ENCODE results near the gene INSRR. TPM values are rescaled to one million over a fixed set of nuclear protein-coding genes. Genes with fewer than 3 reads are reported as not detected.

The INSRR gene
- total and polyA plus RNA-seq, 2 of the 8 experiments (the other 6 are each of a cell fraction or from before 2014, with no cell fraction given): 0.02 TPM; not detected in 1

DNA sequence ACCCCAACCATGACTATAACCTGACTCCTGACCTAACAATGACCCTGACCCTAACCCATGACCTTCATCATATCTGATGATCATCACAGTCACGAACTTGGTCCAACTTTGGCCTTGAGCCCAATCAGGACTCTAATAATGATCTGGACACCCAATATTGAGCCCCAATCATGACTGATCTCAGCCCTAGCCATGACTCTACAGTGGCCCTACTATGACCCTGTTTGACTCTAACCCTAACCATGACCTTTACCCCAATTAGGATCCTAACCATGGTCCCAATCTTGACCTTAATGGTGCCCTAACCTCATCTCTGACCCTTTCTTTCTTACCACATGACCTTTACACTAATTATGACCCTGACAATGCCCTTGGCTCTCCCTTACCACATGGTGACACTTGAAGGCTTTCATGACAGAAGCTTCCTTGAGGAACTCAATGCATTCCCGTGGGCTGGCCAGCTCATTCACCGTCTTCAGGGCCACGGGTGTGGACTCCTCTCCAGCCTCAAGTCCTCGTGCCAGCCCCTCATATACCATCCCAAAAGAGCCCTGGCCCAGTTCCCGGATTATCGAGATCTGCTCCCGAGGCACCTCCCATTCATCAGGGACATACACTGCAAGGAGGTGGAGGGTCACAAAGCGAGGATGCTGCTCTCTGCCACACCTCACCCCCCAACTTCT lies 16.2 kb downstream of the INSRR start:
- H4K20me1 ChIP-seq (replicated peaks in 1 of 2; ENCODE audit: control insufficient read depth in 1 of 2, insufficient read depth in 2 of 2, low read length in 2 of 2): peaks cover 7 to 19% of the 10 kb centered on the region in 2 experiments
- peaks cover 0 to 17% (median 11%) of the 10 kb centered on the region in 4 experiments; a peak in 5 of 7 replicates for H3K4me1 ChIP-seq (replicated peaks in 1 of 4; ENCODE audit: control insufficient read depth in 3 of 4, insufficient read depth in 4 of 4, low read length in 3 of 4)
- no peak overlapping the region for H3K9ac ChIP-seq (replicated peaks in 1 of 4; ENCODE audit: extremely low read depth in 1 of 4, low read depth in 3 of 4, low read length in 3 of 4)
- FAIRE-seq: no peak
- CTCF ChIA-PET (ENCODE audit: partially characterized antibody): interaction anchor here (1.2 to 25.2 kb wide), 5 partner anchors 10 to 68 kb away, joined by 3 to 719 read pairs (median 154); partner anchors contain the start of genes INSRR, NTRK1 and PEAR1
- 85% methylated on average over 9 of the region's 9 CpGs; no CpG with 5 or more reads in 1 of the 2 experiments for WGBS, 2 experiments (ENCODE audit: extremely low coverage in 1 of 2, insufficient coverage in 1 of 2, insufficient read length in 1 of 2, insufficient replicate concordance in 2 of 2, low coverage in 1 of 2, low lambda C conversion rate in 2 of 2, missing lambda C conversion rate in 1 of 2)
- no peak overlapping the region for H4K91ac ChIP-seq (replicated peaks; ENCODE audit: insufficient read length, low read length)
- H4K8ac ChIP-seq (ENCODE audit: extremely low read depth, insufficient read depth, low read length): no peak overlapping the region
- no peak overlapping the region for H3K23ac ChIP-seq (ENCODE audit: insufficient read length)
- H4K5ac ChIP-seq (ENCODE audit: insufficient read length, low read depth, low read length): no peak overlapping the region
- no peak overlapping the region for H2BK5ac ChIP-seq (ENCODE audit: low read depth, low read length)
- no peak for DNase-seq (ENCODE audit: low read depth in 1 of 2, low spot score in 2 of 2)
- TF ChIP-seq BACH1 (IDR thresholded peaks at IDR 0.05; ENCODE audit: low read length) (no peak), KDM1A (IDR thresholded peaks at IDR 0.05; ENCODE audit: borderline replicate concordance, low read length) (no peak), SP4 (IDR thresholded peaks at IDR 0.05; ENCODE audit: low read length) (no peak), TBP (IDR thresholded peaks at IDR 0.05; ENCODE audit: low read depth, low read length) (no peak), BCL11A (IDR thresholded peaks at IDR 0.05; ENCODE audit: low read depth in 2 of 2, low read length in 2 of 2) (no peak), EZH2 (IDR thresholded peaks at IDR 0.05; ENCODE audit: low read depth, low read length, severe bottlenecking) (no peak), RAD21 (IDR thresholded peaks at IDR 0.05 in 1 of 2, conservative IDR thresholded peaks at IDR 0.05 in 1 of 2; ENCODE audit: low read depth in 2 of 2, low read length in 2 of 2) (no peak), NRF1 (IDR thresholded peaks at IDR 0.05; ENCODE audit: low read depth, low read length) (no peak), SIN3A (conservative IDR thresholded peaks at IDR 0.05 in 1 of 2, IDR thresholded peaks at IDR 0.05 in 1 of 2; ENCODE audit: low read depth in 1 of 2, low read length in 2 of 2) (no peak), PHF8 (conservative IDR thresholded peaks at IDR 0.05; ENCODE audit: low read depth, low read length) (no peak)
- no peak overlapping the region for H2BK120ac ChIP-seq (replicated peaks; ENCODE audit: low read depth, low read length)
- POLR2A ChIA-PET (ENCODE audit: partially characterized antibody): no interaction called here
- no peak overlapping the region for H2AK5ac ChIP-seq (ENCODE audit: low read depth, low read length)
- H3K4me3 ChIP-seq (ENCODE audit: extremely low read depth in 1 of 4, insufficient read depth in 2 of 4, low read depth in 3 of 4, low read length in 4 of 4): no peak overlapping the region
- no peak overlapping the region for H2AFZ ChIP-seq (ENCODE audit: low read length)
- no peaks in the 10 kb centered on the region for H3K79me1 ChIP-seq (ENCODE audit: low read depth, low read length)
- peaks cover 45 to 61% (median 59%) of the 10 kb centered on the region in 4 experiments for H3K27me3 ChIP-seq (replicated peaks in 1 of 4; ENCODE audit: control insufficient read depth in 3 of 4, extremely low read depth in 1 of 4, insufficient read depth in 3 of 4, low read length in 3 of 4)
- no peak overlapping the region for H3K14ac ChIP-seq (ENCODE audit: insufficient read length)
- no peak overlapping the region for H2BK20ac ChIP-seq (ENCODE audit: low read length)
- H2BK12ac ChIP-seq (ENCODE audit: low read depth, low read length): no peak overlapping the region
- H3K9me3 ChIP-seq (ENCODE audit: insufficient read depth in 2 of 2, low read depth in 1 of 2, low read length in 1 of 2): no peaks in the 10 kb centered on the region
- H2BK15ac ChIP-seq (ENCODE audit: low read length): no peak overlapping the region
- no peak overlapping the region for H3K56ac ChIP-seq (replicated peaks; ENCODE audit: insufficient read length, low read depth, low read length)
- no peak overlapping the region for H3K18ac ChIP-seq (ENCODE audit: extremely low read depth, low read length)
- no peak overlapping the region for H3K27ac ChIP-seq (ENCODE audit: low read depth, low read length)
- H3K23me2 ChIP-seq (ENCODE audit: low read depth, low read length): peaks cover 6% of the 10 kb centered on the region; the same call in 1 of the 2 replicates
- no peak overlapping the region for H3K4ac ChIP-seq (replicated peaks; ENCODE audit: insufficient read length, low read depth, low read length)
- H3K79me2 ChIP-seq (ENCODE audit: control insufficient read depth in 1 of 2, insufficient read depth in 2 of 2, low read length in 2 of 2): no peaks in the 10 kb centered on the region
- H3K4me2 ChIP-seq (ENCODE audit: insufficient read depth in 1 of 2, low read depth in 2 of 2, low read length in 2 of 2): no peak overlapping the region
- no peaks in the 10 kb centered on the region for H3K36me3 ChIP-seq (ENCODE audit: control insufficient read depth in 2 of 4, insufficient read depth in 4 of 4, low read length in 3 of 4)
